Measurements from ENCODE around the gene PAGR1.
"Not testable (repeated sequence)": the region's sequence is repeated elsewhere in the genome, so short reads cannot be mapped to it uniquely, and the experiment has no call there.

GRCh38 chr16:29793153-29793552 lies 22.8 kb upstream of the PAGR1 start:
- TF ChIP-seq CTCF (IDR thresholded peaks at IDR 0.05; ENCODE audit: control extremely low read depth in 1 of 3, insufficient read depth in 1 of 3, low read depth in 1 of 3, low read length in 3 of 3); POLR2AphosphoS5 (IDR thresholded peaks at IDR 0.05; ENCODE audit: low read depth, low read length); EP300 (IDR thresholded peaks at IDR 0.05; ENCODE audit: borderline replicate concordance in 1 of 2, low read depth in 2 of 2, low read length in 2 of 2); FOSL1 (IDR thresholded peaks at IDR 0.05; ENCODE audit: insufficient read depth, low read depth, low read length); KDM1A (IDR thresholded peaks at IDR 0.05; ENCODE audit: borderline replicate concordance, low read length); SUZ12 (IDR thresholded peaks at IDR 0.05; ENCODE audit: low read length); CEBPB (IDR thresholded peaks at IDR 0.05; ENCODE audit: low read depth, low read length); MAX (IDR thresholded peaks at IDR 0.05); SP2 (IDR thresholded peaks at IDR 0.05; ENCODE audit: low read length); POU5F1 (IDR thresholded peaks at IDR 0.05; ENCODE audit: low read depth, low read length); RAD21 (IDR thresholded peaks at IDR 0.05 in 1 of 2, conservative IDR thresholded peaks at IDR 0.05 in 1 of 2; ENCODE audit: low read depth in 2 of 2, low read length in 2 of 2); YY1 (IDR thresholded peaks at IDR 0.05; ENCODE audit: low read depth, low read length): not testable (repeated sequence)
